ENCODE data around the gene ZNF330.

ZNF330 gene

GRCh38 chr4:141241986-141242385 lies 21.3 kb downstream of the ZNF330 start:
- H3K9ac ChIP-seq (ENCODE audit: low read length): no peak overlapping the region
- no peaks in the 10 kb centered on the region for H3K36me3 ChIP-seq (ENCODE audit: control insufficient read depth, insufficient read depth, low read length)
- no peaks in the 10 kb centered on the region for H3K27me3 ChIP-seq (ENCODE audit: control insufficient read depth, insufficient read depth, low read length)
- no peaks in the 10 kb centered on the region for H3K9me3 ChIP-seq (ENCODE audit: control insufficient read depth, low read length)
- no peaks in the 10 kb centered on the region for H3K4me1 ChIP-seq (ENCODE audit: control insufficient read depth, insufficient read depth, low read length)
- H3K4me3 ChIP-seq (ENCODE audit: low read length): no peak overlapping the region

- H3K27me3 ChIP-seq (ENCODE audit: control insufficient read depth, insufficient read depth, low read length): no peaks in the 10 kb centered on the region
- no peaks in the 10 kb centered on the region for H3K9me3 ChIP-seq (ENCODE audit: control insufficient read depth, low read length)
- no peak overlapping the region for H3K9ac ChIP-seq (ENCODE audit: low read length)
- H3K4me1 ChIP-seq (ENCODE audit: control insufficient read depth, insufficient read depth, low read length): no peaks in the 10 kb centered on the region
- no peak overlapping the region for H3K4me3 ChIP-seq (ENCODE audit: low read length)
- no peaks in the 10 kb centered on the region for H3K36me3 ChIP-seq (ENCODE audit: control insufficient read depth, insufficient read depth, low read length)
These were observed 23.7 kb downstream of the ZNF330 start for GRCh38 chr4:141244419-141244818.

- Histone ChIP-seq H3K9ac (ENCODE audit: low read length) (no peak overlapping the region), H3K4me1 (ENCODE audit: control insufficient read depth, insufficient read depth, low read length) (no peaks in the 10 kb centered on the region), H3K27me3 (ENCODE audit: control insufficient read depth, insufficient read depth, low read length) (no peaks in the 10 kb centered on the region), H3K36me3 (ENCODE audit: control insufficient read depth, insufficient read depth, low read length) (no peaks in the 10 kb centered on the region), H3K9me3 (ENCODE audit: control insufficient read depth, low read length) (no peaks in the 10 kb centered on the region), H3K4me3 (ENCODE audit: low read length) (no peak overlapping the region)
These were observed 25.5 kb downstream of the ZNF330 start for GRCh38 chr4:141246243-141246642.

GRCh38 chr4:141246683-141247429 lies 26.2 kb downstream of the ZNF330 start:
- Histone ChIP-seq H3K4me3 (ENCODE audit: low read length) (no peak overlapping the region), H3K9ac (ENCODE audit: low read length) (no peak overlapping the region), H3K27me3 (ENCODE audit: control insufficient read depth, insufficient read depth, low read length) (no peaks in the 10 kb centered on the region), H3K36me3 (ENCODE audit: control insufficient read depth, insufficient read depth, low read length) (no peaks in the 10 kb centered on the region), H3K9me3 (ENCODE audit: control insufficient read depth, low read length) (no peaks in the 10 kb centered on the region), H3K4me1 (ENCODE audit: control insufficient read depth, insufficient read depth, low read length) (no peaks in the 10 kb centered on the region)

- no peaks in the 10 kb centered on the region for H3K27me3 ChIP-seq (ENCODE audit: control insufficient read depth, insufficient read depth, low read length)
- H3K9me3 ChIP-seq (ENCODE audit: control insufficient read depth, low read length): no peaks in the 10 kb centered on the region
- no peak overlapping the region for H3K9ac ChIP-seq (ENCODE audit: low read length)
- no peaks in the 10 kb centered on the region for H3K36me3 ChIP-seq (ENCODE audit: control insufficient read depth, insufficient read depth, low read length)
- H3K4me3 ChIP-seq (ENCODE audit: low read length): no peak overlapping the region
- no peaks in the 10 kb centered on the region for H3K4me1 ChIP-seq (ENCODE audit: control insufficient read depth, insufficient read depth, low read length)
These were observed 26.7 kb downstream of the ZNF330 start for GRCh38 chr4:141247430-141247780.

- no peaks in the 10 kb centered on the region for H3K9me3 ChIP-seq (ENCODE audit: control insufficient read depth, low read length)
- H3K36me3 ChIP-seq (ENCODE audit: control insufficient read depth, insufficient read depth, low read length): no peaks in the 10 kb centered on the region
- no peak overlapping the region for H3K9ac ChIP-seq (ENCODE audit: low read length)
- no peaks in the 10 kb centered on the region for H3K4me1 ChIP-seq (ENCODE audit: control insufficient read depth, insufficient read depth, low read length)
- no peaks in the 10 kb centered on the region for H3K27me3 ChIP-seq (ENCODE audit: control insufficient read depth, insufficient read depth, low read length)
- H3K4me3 ChIP-seq (ENCODE audit: low read length): no peak overlapping the region
These were observed 27.3 kb downstream of the ZNF330 start for GRCh38 chr4:141248029-141248428.

GRCh38 chr4:141248486-141248885 lies 27.8 kb downstream of the ZNF330 start:
- H3K36me3 ChIP-seq (ENCODE audit: control insufficient read depth, insufficient read depth, low read length): no peaks in the 10 kb centered on the region
- H3K9me3 ChIP-seq (ENCODE audit: control insufficient read depth, low read length): no peaks in the 10 kb centered on the region
- H3K9ac ChIP-seq (ENCODE audit: low read length): no peak overlapping the region
- H3K27me3 ChIP-seq (ENCODE audit: control insufficient read depth, insufficient read depth, low read length): no peaks in the 10 kb centered on the region
- no peaks in the 10 kb centered on the region for H3K4me1 ChIP-seq (ENCODE audit: control insufficient read depth, insufficient read depth, low read length)
- H3K4me3 ChIP-seq (ENCODE audit: low read length): no peak overlapping the region

- Histone ChIP-seq H3K9me3 (ENCODE audit: control insufficient read depth, low read length) (no peaks in the 10 kb centered on the region), H3K4me3 (ENCODE audit: low read length) (no peak overlapping the region), H3K36me3 (ENCODE audit: control insufficient read depth, insufficient read depth, low read length) (no peaks in the 10 kb centered on the region), H3K27me3 (ENCODE audit: control insufficient read depth, insufficient read depth, low read length) (no peaks in the 10 kb centered on the region), H3K4me1 (ENCODE audit: control insufficient read depth, insufficient read depth, low read length) (no peaks in the 10 kb centered on the region), H3K9ac (ENCODE audit: low read length) (no peak overlapping the region)
These were observed 33.6 kb downstream of the ZNF330 start for GRCh38 chr4:141254326-141254725.

- Histone ChIP-seq H3K4me1 (ENCODE audit: control insufficient read depth, insufficient read depth, low read length) (no peaks in the 10 kb centered on the region), H3K9ac (ENCODE audit: low read length) (no peak overlapping the region), H3K9me3 (ENCODE audit: control insufficient read depth, low read length) (no peaks in the 10 kb centered on the region), H3K36me3 (ENCODE audit: control insufficient read depth, insufficient read depth, low read length) (no peaks in the 10 kb centered on the region), H3K27me3 (ENCODE audit: control insufficient read depth, insufficient read depth, low read length) (no peaks in the 10 kb centered on the region), H3K4me3 (ENCODE audit: low read length) (no peak overlapping the region)
These were observed 34.3 kb downstream of the ZNF330 start for GRCh38 chr4:141255016-141255415.

GRCh38 chr4:141258558-141258957 lies 37.9 kb downstream of the ZNF330 start:
- Histone ChIP-seq H3K36me3 (ENCODE audit: control insufficient read depth, insufficient read depth, low read length) (no peaks in the 10 kb centered on the region), H3K9ac (ENCODE audit: low read length) (no peak overlapping the region), H3K4me1 (ENCODE audit: control insufficient read depth, insufficient read depth, low read length) (no peaks in the 10 kb centered on the region), H3K4me3 (ENCODE audit: low read length) (no peak overlapping the region), H3K27me3 (ENCODE audit: control insufficient read depth, insufficient read depth, low read length) (no peaks in the 10 kb centered on the region), H3K9me3 (ENCODE audit: control insufficient read depth, low read length) (no peaks in the 10 kb centered on the region)

- no peaks in the 10 kb centered on the region for H3K9me3 ChIP-seq (ENCODE audit: control insufficient read depth, low read length)
- H3K4me3 ChIP-seq (ENCODE audit: low read length): no peak overlapping the region
- no peaks in the 10 kb centered on the region for H3K27me3 ChIP-seq (ENCODE audit: control insufficient read depth, insufficient read depth, low read length)
- H3K4me1 ChIP-seq (ENCODE audit: control insufficient read depth, insufficient read depth, low read length): no peaks in the 10 kb centered on the region
- H3K36me3 ChIP-seq (ENCODE audit: control insufficient read depth, insufficient read depth, low read length): no peaks in the 10 kb centered on the region
- no peak overlapping the region for H3K9ac ChIP-seq (ENCODE audit: low read length)
These were observed 55.1 kb downstream of the ZNF330 start for GRCh38 chr4:141275834-141276233.

- Histone ChIP-seq H3K9ac (ENCODE audit: low read length) (no peak overlapping the region), H3K27me3 (ENCODE audit: control insufficient read depth, insufficient read depth, low read length) (no peaks in the 10 kb centered on the region), H3K4me1 (ENCODE audit: control insufficient read depth, insufficient read depth, low read length) (no peaks in the 10 kb centered on the region), H3K4me3 (ENCODE audit: low read length) (no peak overlapping the region), H3K36me3 (ENCODE audit: control insufficient read depth, insufficient read depth, low read length) (no peaks in the 10 kb centered on the region), H3K9me3 (ENCODE audit: control insufficient read depth, low read length) (no peaks in the 10 kb centered on the region)
These were observed 62.5 kb downstream of the ZNF330 start for GRCh38 chr4:141283152-141283551.

- Histone ChIP-seq H3K27me3 (ENCODE audit: control insufficient read depth, insufficient read depth, low read length) (no peaks in the 10 kb centered on the region), H3K4me1 (ENCODE audit: control insufficient read depth, insufficient read depth, low read length) (no peaks in the 10 kb centered on the region), H3K4me3 (ENCODE audit: low read length) (no peak overlapping the region), H3K9ac (ENCODE audit: low read length) (no peak overlapping the region), H3K9me3 (ENCODE audit: control insufficient read depth, low read length) (no peaks in the 10 kb centered on the region), H3K36me3 (ENCODE audit: control insufficient read depth, insufficient read depth, low read length) (no peaks in the 10 kb centered on the region)
These were observed 62.9 kb downstream of the ZNF330 start for GRCh38 chr4:141283563-141283962.
